Activated CD4-positive, CD25-positive, alpha-beta regulatory T cell treated with anti-CD3 and anti-CD28 coated beads, Interleukin-2, amount 50 U/mL, for 24 hours (primary cell): ENCODE results near the gene LTK.

ENCODE experiments used
- ATAC-seq, 2 donors: fragments of 150-1000 bp; cut with Tn5 transposase; one replicate each; pipeline ENCODE4 v1.10.0; 2021; ENCODE audit warnings: mild to moderate bottlenecking in 1 of 2, moderate library complexity in 1 of 2

LTK gene

DNA sequence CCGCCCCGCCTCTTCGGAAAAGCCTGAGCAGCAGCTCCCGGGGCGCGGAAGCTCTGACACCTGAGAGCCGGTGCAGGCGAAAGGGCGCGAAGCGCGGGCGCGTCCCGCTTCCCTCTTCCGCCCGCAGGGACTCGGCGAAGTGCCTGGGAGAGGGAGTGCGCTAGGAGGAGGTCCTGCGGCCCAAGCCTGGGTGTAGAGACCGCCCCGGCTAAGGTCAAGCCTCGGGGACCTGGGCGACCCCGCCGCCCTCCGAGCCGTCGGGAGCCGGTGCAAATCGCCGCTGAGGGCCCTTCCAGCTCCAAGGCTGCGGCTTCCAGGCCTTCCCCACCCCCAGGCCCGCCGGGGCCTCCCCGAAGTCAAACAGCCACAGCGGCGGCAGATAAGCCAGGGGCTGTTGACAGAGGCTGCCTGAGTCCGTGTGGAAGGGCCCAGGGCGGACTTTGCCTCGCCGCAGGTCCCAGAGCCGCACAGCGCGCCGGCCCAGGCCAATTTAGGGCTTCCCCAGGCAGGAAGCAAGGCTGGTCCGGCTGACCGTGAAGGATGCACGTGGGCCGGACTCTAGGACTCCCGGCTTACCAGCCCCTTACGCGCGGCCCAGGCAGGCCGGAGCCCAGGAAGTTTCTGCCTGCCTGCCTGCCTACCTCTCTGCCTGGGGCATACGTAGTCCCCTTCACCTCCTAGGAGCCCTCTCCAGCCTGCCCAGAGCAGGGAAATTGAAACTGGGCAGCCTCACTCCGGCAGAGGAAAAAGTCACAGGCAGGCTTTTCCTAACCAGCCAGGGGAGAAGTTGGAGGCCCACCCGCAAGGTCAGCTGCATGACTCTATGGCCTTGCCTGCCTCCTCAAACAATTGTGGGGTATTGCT is 17.7 kb downstream of the LTK start:
- no peak for ATAC-seq

- ATAC-seq: no peak
These were observed 18.5 kb downstream of the LTK start for GRCh38 chr15:41494922-41495735.

GRCh38 chr15:41494190-41494921 is 19.3 kb downstream of the LTK start:
- ATAC-seq: no peak

DNA sequence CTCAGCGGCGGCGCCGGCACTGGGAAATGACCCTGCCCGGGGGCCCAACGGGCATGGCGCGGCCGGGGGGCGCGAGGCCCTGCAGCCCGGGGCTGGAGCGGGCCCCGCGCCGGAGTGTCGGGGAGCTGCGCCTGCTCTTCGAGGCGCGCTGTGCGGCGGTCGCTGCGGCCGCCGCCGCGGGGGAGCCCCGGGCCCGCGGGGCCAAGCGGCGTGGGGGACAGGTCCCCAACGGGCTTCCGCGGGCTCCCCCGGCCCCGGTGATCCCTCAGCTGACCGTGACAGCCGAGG is 19.8 kb downstream of the LTK start:
- peak; percentile 14 to 27 for ATAC-seq

DNA sequence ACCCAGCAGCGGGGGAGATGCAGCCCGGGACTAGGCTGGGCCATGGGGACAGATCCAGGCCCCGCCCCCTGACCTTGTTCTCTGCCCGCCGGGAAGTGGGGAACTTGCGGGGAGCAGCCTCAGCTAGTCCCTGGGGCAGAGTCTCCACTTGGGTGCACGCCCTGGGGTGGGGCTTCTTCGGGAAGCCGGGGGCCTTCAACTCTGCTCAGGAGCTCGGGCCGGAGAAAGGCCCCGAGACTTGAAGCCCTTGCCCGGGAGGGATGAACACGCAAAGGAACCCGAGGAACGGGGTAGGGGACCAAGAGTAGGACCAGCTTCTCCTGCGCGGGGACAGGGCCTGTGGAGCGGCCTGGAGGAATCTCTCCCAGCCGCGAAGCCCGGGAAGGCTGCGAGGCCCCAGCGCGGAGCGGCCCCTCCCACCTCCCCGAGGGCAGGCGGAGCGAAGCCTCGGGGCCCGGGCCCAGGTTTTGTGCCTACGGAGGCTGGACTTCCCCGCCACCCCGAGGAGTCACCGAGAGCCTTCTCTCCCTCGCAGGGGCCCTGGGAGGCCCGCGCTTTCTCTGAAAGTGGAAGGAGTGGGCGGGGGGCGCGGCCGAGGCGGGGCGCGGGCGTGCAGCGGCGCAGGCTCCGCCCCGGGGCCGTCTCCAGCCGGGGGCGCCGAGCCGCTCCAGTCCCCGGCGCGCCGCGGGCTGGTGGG is 20.3 kb downstream of the LTK start, which contains the start of gene ITPKA:
ITPKA (plus strand) TSS at position 670 of the 697 bp plus-strand sequence. CDS start 54 bp downstream, outside the sequence.
- peak; percentile 85 to 86 for ATAC-seq

DNA sequence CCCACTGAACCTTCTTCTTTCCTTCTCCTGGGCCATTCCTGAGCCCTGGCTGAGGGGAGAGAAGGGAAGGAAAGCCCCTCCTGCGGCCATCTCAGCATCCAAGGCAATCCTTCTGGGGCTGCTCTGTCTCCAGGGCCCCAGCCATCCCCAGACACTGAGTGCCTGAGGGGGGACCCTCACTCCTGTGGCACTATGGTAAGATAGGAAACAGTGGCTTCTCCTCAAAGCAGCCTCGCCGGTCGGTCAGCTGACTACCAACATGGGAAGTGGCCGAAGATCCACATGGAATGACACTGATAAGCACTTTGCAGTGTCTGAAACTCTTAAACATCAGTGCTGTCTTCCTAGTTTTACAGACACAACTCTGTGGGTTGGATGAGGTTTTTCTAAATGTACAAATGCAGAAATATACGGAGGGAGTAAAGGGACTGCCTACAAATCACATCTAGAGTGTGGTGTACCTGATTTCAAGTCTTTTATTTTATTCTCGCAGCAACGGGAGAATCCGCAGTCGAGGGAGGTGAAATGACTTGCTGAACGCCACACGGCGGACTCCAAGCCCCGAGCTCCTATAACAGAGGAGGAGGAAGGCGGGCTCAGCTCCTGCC is 20.9 kb downstream of the LTK start:
- ATAC-seq: no peak

- no peak for ATAC-seq
These were observed 21.7 kb downstream of the LTK start for GRCh38 chr15:41491889-41492288.

- ATAC-seq: peak; percentile 71 to 72
These were observed 23.3 kb downstream of the LTK start for GRCh38 chr15:41490355-41490754.

- ATAC-seq: no peak
These were observed 24.0 kb downstream of the LTK start for GRCh38 chr15:41489641-41490040.

GRCh38 chr15:41487802-41488201 is 25.8 kb downstream of the LTK start:
- no peak for ATAC-seq

DNA sequence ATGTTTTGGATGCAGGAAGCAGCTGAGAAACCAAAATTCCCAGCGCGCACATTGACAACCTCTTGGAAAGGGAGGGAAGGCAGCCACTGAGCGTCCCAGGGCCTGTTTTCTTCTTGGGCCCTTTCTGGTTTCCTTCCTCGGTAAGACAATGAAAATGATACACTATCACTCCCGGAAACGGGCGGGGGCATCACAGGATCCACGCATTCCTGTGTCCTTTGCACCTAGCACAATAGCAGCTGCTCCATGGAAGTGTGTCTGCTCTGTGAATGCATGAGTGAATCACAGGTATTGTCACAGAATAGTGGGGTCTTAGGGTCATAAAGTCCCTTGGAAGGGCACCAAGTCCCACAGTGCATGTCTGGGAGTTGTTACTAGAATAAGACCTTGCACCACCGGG is 26.2 kb downstream of the LTK start:
- no peak for ATAC-seq

DNA sequence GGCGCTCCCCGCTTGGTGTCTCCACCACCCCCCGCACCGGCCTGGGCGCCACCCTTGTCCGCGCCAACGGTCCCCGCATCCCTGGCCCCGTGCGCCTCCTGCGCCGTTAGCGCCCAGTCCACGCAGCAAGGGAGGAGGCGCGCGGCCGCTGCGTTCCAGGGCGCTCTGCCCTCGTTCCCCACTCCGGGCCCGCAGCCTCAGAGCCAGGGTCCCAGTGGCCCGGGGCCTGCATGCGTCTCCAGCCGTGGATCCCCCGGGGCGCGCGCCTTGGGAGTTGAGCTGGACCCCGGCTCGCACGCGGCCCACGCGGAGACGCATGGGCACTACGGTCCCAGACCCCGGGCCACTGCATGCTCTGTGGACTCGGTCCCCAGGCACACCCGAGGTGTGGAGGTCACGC is 27.3 kb downstream of the LTK start:
- ATAC-seq: no peak

DNA sequence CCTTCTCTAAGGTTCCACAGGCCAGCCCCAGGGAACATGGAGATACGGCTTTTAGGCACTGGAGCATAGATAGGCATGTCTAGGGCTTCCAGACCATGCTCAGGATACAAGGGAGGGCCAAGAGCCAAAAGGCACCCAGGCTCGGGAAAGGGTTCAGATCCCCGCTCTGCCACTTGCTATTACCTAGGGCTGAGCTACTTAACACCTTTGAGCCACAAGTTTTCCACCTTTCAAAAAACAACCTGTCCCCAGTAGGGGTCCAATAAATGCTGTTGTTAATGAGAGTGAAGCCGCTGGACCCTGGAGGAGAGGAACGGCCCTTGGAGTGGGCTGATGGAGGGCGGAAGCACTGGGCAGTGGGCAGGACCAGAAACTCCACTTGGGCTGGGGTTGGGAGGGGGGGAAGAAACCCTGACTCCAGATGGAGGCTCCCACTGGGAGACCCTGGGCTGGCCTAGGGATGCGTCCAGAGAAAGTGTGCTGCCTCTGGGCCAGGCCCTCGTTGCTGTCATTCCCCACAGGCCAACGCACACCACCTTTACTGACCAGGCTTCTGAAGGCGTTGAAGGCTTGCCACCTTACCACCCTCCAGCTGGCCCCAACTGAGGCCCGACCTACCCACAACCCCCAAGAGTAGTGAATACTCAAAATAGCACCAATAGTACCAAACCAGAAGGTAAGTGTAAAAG is 28.5 kb downstream of the LTK start:
- no peak for ATAC-seq

- ATAC-seq: peak in 1 of 2 donors; percentile 37
These were observed 30.1 kb downstream of the LTK start for GRCh38 chr15:41483519-41483918.

DNA sequence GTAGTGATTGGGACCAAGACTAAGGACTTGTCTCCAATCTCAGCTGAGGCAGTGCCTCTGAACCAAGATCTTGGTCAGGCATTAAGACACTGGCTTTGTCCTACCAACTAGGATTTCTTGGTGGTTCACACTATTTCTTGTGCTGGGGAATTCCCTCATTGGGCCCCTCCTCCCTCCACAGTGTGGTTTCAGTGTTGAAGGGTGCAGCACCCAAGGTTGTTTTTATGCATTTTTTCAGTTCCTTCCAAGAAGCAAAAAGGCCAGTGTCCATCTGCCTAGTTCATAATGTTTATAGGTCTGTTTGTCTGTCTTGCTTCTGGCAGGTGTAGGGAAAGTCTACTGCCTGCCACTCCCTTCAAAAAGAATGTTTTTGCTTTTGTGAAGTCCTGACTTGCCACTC is 30.5 kb downstream of the LTK start:
- peak; percentile 61 for ATAC-seq

DNA sequence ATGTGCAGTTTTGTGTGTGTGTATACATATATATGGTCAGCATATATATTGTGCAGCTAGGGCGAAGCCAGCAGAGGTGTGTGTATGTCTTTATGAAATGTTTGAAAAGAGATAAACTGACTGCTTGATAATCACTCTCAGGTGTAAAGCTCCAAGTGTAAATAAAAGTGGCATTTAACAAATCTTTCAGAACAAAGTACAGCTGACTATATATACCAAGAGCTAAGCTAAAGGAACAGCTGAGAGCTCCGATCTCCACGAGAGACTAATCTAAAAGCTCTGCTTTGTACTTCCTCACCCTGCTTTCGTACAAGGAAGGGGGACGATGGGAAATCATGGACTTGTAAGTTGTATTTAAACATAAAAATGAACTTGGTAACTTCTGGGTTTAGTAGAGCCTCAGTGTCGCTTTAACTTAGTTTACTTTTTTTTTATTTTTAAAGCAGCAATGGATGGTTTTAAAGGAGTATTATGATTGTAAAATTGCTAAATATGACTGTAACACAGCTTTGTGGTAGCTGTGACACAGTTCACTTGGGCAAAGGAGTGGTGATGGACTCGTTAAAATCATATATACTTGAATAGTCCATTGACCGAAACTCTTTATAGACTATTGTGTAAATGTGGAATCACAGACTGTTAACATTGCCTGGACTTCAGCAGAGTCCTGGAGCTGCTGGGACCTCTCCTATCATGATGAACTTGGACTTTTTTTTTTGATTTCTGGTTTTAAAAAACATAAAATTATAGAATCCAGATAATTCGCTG is 31.3 kb downstream of the LTK start:
- no peak for ATAC-seq

GRCh38 chr15:41480396-41481140 is 33.1 kb downstream of the LTK start:
- ATAC-seq: no peak

DNA sequence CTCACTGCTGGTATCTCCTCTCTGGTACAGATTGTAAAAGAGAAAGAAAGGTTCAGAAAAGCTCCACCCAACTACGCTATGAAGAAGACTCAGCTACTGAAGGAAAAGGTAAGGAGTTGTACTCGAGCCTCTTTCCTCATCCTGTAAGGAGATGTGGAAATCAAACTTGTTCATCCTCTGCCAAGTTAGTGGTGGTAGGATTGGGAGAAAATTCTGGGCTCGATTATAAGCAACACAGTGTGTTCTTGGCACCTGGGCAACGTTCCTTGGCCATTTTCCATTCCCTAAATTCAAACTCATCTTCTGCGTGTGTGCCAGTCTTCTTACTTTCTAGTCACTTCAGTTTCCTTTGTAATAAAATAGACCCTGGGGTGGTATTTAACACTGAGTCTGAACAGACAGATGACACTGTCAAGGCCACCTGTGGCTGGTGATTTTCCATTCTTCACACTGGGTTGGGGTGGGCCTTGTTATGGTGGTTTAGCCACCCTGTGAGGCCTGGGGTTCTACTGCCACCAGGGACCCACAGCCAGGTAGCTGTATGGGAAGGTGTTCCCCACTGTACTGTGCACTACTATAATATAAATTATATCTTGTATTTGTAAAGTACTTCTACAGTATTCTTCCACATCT is 37.1 kb downstream of the LTK start:
- ATAC-seq: no peak

DNA sequence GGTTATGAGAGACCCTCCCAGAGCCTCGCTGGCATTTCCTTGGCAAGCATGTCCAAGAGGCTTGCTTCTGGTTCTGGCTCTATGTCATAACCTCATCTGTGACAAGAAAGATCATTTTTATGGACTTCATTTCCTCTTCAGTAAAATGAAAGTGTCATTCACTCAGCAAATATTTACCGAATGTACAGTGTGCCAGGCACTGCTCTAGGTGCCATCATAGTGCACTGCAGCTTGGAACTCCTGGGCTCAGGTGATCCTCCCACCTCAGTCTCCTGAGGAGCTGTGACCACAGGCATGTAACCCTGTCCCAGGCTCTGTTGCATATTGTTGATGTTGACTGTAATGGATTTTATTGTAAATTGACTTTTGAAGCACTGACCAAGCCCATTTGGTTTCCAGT is 38.7 kb downstream of the LTK start:
- ATAC-seq: no peak

DNA sequence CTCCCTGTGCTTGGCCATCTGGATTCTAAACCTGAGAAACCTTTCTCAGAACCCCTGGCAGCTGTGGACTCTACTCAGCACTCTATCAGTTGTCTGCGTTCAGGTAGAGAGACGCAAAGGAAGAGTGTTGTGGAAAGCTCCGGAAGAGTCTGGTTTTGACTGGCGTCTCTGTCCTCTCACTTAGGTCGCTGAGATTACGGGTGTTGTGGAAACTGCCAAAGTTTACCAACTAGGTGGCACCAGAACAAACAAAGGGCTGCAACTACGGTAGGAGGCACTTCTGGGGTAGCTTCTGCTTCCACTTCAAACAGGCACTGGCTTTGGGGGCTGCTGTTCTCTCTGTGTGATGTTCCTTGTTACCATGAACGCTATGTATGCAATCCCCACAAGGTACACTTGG is 39.2 kb downstream of the LTK start:
- no peak for ATAC-seq
